Ishikawa (cell line): ENCODE data around the gene ELOVL2.

Experiments used
- CEBPB ChIP-seq: IDR thresholded peaks from 2 replicates; pipeline ENCODE4 v1.6.1; 2012
- CREB1 ChIP-seq: IDR thresholded peaks from 2 replicates; pipeline ENCODE4 v1.6.1; 2012; ENCODE audit warnings: low read depth
- EGR1 ChIP-seq: IDR thresholded peaks from 2 replicates; pipeline ENCODE4 v1.6.1; 2012
- EP300 ChIP-seq: IDR thresholded peaks from 2 replicates; pipeline ENCODE4 v1.6.1; 2012; ENCODE audit warnings: borderline replicate concordance
- FOXM1 ChIP-seq: IDR thresholded peaks from 2 replicates; pipeline ENCODE4 v1.6.1; 2012; ENCODE audit warnings: low read depth, borderline replicate concordance
- MAX ChIP-seq: IDR thresholded peaks from 2 replicates; pipeline ENCODE4 v1.6.1; 2012
- NFIC ChIP-seq: IDR thresholded peaks from 2 replicates; pipeline ENCODE4 v1.6.1; 2012
- RAD21 ChIP-seq: IDR thresholded peaks from 2 replicates; pipeline ENCODE4 v1.6.1; 2012; ENCODE audit warnings: low read depth
- REST ChIP-seq: IDR thresholded peaks from 2 replicates; pipeline ENCODE4 v1.6.1; 2012; ENCODE audit warnings: low read depth, mild to moderate bottlenecking
- TAF1 ChIP-seq: IDR thresholded peaks from 2 replicates; pipeline ENCODE4 v1.6.1; 2012; ENCODE audit warnings: low read depth, mild to moderate bottlenecking
- TCF12 ChIP-seq: IDR thresholded peaks from 2 replicates; pipeline ENCODE4 v1.6.1; 2012; ENCODE audit warnings: low read depth
- TEAD4 ChIP-seq: IDR thresholded peaks from 2 replicates; pipeline ENCODE4 v1.6.1; 2012
- USF1 ChIP-seq: IDR thresholded peaks from 2 replicates; pipeline ENCODE4 v1.6.1; 2012
- YY1 ChIP-seq: IDR thresholded peaks from 2 replicates; pipeline ENCODE4 v1.6.1; 2012; ENCODE audit warnings: low read depth
- ZBTB7A ChIP-seq: IDR thresholded peaks from 2 replicates; pipeline ENCODE4 v1.6.1; 2012; ENCODE audit warnings: low read depth

ELOVL2 gene

GRCh38 chr6:11083956-11084355 lies 39.9 kb upstream of the ELOVL2 start:
- TF ChIP-seq USF1 = no peak
- TF ChIP-seq EP300 = no peak
- no peak for TF ChIP-seq TCF12
- no peak for TF ChIP-seq EGR1
- no peak for TF ChIP-seq RAD21
- no peak for TF ChIP-seq TAF1
- TF ChIP-seq MAX = no peak
- no peak for TF ChIP-seq NFIC
- no peak for TF ChIP-seq CEBPB
- no peak for TF ChIP-seq CREB1
- no peak for TF ChIP-seq REST
- no peak for TF ChIP-seq TEAD4
- no peak for TF ChIP-seq FOXM1
- TF ChIP-seq YY1 = no peak
- TF ChIP-seq ZBTB7A = no peak

GRCh38 chr6:11083491-11083890 lies 39.4 kb upstream of the ELOVL2 start:
- TF ChIP-seq EP300 (no peak), RAD21 (no peak), CREB1 (no peak), TAF1 (no peak), YY1 (no peak), EGR1 (no peak)

GRCh38 chr6:11080296-11080695 lies 36.2 kb upstream of the ELOVL2 start:
- TF ChIP-seq RAD21 (no peak), EP300 (no peak), CEBPB (no peak), TEAD4 (no peak), USF1 (no peak), FOXM1 (no peak), YY1 (no peak), NFIC (no peak), MAX (no peak)

GRCh38 chr6:11078266-11078665 lies 34.2 kb upstream of the ELOVL2 start:
- TF ChIP-seq EGR1 = no peak
- TF ChIP-seq USF1 = no peak
- no peak for TF ChIP-seq TEAD4
- TF ChIP-seq NFIC = no peak
- no peak for TF ChIP-seq MAX
- TF ChIP-seq REST = no peak
- no peak for TF ChIP-seq RAD21
- TF ChIP-seq TCF12 = no peak
- TF ChIP-seq EP300 = no peak
- TF ChIP-seq YY1 = no peak

GRCh38 chr6:11076540-11076939 lies 32.4 kb upstream of the ELOVL2 start:
- no peak for TF ChIP-seq ZBTB7A
- no peak for TF ChIP-seq TCF12
- no peak for TF ChIP-seq USF1
- no peak for TF ChIP-seq TAF1
- TF ChIP-seq EGR1 = no peak
- no peak for TF ChIP-seq RAD21
- TF ChIP-seq TEAD4 = no peak
- no peak for TF ChIP-seq CEBPB
- no peak for TF ChIP-seq REST
- TF ChIP-seq MAX = no peak
